ENCODE data around the gene ELF1. TPM values are rescaled to one million over a fixed set of nuclear protein-coding genes. Genes with fewer than 3 reads are reported as not detected.
"Not testable (repeated sequence)": the region's sequence is repeated elsewhere in the genome, so short reads cannot be mapped to it uniquely, and the experiment has no call there.

The ELF1 gene
- total and polyA plus RNA-seq, 2 of the 4 experiments (the other 2 are of a cell fraction) = 25.4 to 27.6 TPM

DNA sequence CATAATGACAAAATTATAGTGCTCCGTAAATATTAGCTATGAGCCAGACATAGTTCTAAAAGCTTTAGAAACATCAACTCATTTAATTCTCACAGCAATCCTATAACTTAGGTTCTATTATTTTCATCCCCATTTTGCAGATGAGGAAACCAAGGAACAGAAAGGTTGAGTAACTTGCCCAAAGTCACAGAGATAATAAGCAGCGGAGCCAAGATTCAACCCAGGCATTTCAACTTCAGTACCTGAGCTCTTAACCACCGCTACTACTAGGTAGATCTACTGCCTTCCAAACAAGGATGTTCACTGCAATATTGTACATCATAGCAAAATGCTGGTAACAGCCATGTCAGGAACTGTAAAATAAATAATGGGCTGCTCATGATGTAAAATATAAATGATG lies 39.9 kb downstream of the ELF1 start:
- H3K27ac ChIP-seq (ENCODE audit: insufficient read depth, low read length) = no peak overlapping the region
- H3K4me2 ChIP-seq (ENCODE audit: low read depth, low read length) = no peak overlapping the region
- H4K20me1 ChIP-seq (ENCODE audit: insufficient read depth, low read length) = peaks cover 16% of the 10 kb centered on the region
- no peak overlapping the region for H3K14ac ChIP-seq (replicated peaks; ENCODE audit: low read depth, low read length)
- intact Hi-C loops (cut with micrococcal nuclease) (no loop called here), in situ Hi-C loops (cut with MboI; ENCODE audit: low sequenced_read_pairs) (no loop called here), dilution Hi-C loops (cut with HindIII; ENCODE audit: low sequenced_read_pairs, unreplicated experiment) (no loop called here)
- no peaks in the 10 kb centered on the region for H3K9me3 ChIP-seq (ENCODE audit: control insufficient read depth, insufficient read depth, low read length)
- DNase-seq = no peak
- H4K91ac ChIP-seq (ENCODE audit: insufficient read depth, low read depth, low read length) = no peak overlapping the region
- H3K9me1 ChIP-seq (ENCODE audit: insufficient read depth, low read length) = peaks cover 2% of the 10 kb centered on the region
- H4K8ac ChIP-seq (ENCODE audit: low read depth in 2 of 2, low read length in 2 of 2) = no peak overlapping the region
- H3K36me3 ChIP-seq (ENCODE audit: control insufficient read depth, insufficient read depth, low read length) = peaks cover 5% of the 10 kb centered on the region; the same call in 1 of the 2 replicates
- no peak overlapping the region for H3K4me3 ChIP-seq (ENCODE audit: insufficient read depth, low read depth, low read length)
- H2AK9ac ChIP-seq (replicated peaks; ENCODE audit: low read depth, low read length, poor library complexity) = no peak overlapping the region
- TF ChIP-seq POLR2A (IDR thresholded peaks at IDR 0.05; ENCODE audit: low read depth, low read length) (no peak), CEBPB (IDR thresholded peaks at IDR 0.05; ENCODE audit: low read depth, low read length) (no peak)
- ChIA-PET POLR2A (ENCODE audit: unreplicated experiment) (no interaction called here), CTCF (interaction anchor here (1.0 kb wide), 1 partner anchor 11 kb away, joined by 3 read pairs; no protein-coding TSS in a partner anchor)
- H4K5ac ChIP-seq (ENCODE audit: low read depth, low read length) = no peak overlapping the region
- H3K23ac ChIP-seq (ENCODE audit: low read depth, low read length) = no peak overlapping the region
- H3K56ac ChIP-seq (ENCODE audit: extremely low read depth, insufficient read depth, low read length) = no peak overlapping the region
- no peak for ATAC-seq (ENCODE audit: low read depth)
- H3K4ac ChIP-seq (ENCODE audit: low read depth, low read length) = no peak overlapping the region
- no peak overlapping the region for H3K9ac ChIP-seq (ENCODE audit: low read depth, low read length)
- 100% methylated on average over 1 of the region's 3 CpGs; no CpG with 5 or more reads in 1 of the 2 experiments for WGBS, 2 experiments (ENCODE audit: extremely low coverage in 2 of 2, insufficient read length in 1 of 2)
- BruUV-seq (replicated peaks) = no TSS peak
- no peak overlapping the region for H2AK5ac ChIP-seq (ENCODE audit: low read depth, low read length)
- H2BK5ac ChIP-seq (ENCODE audit: low read depth, low read length, poor library complexity, severe bottlenecking) = no peak overlapping the region
- no peak overlapping the region for H3K18ac ChIP-seq (ENCODE audit: low read depth, low read length)
- H2BK20ac ChIP-seq (ENCODE audit: low read depth, low read length) = no peak overlapping the region
- H2BK120ac ChIP-seq (ENCODE audit: low read depth, low read length) = no peak overlapping the region
- H2BK15ac ChIP-seq (ENCODE audit: low read depth, low read length) = no peak overlapping the region
- no peaks in the 10 kb centered on the region for H3K27me3 ChIP-seq (ENCODE audit: control insufficient read depth, insufficient read depth, low read length)
- no peak overlapping the region for H2AFZ ChIP-seq (replicated peaks; ENCODE audit: low read length, poor library complexity)
- H3K79me1 ChIP-seq (ENCODE audit: low read depth in 1 of 2, low read length in 2 of 2) = peaks cover 21 to 59% of the 10 kb centered on the region in 2 experiments
- peaks cover 2% of the 10 kb centered on the region; the same call in 1 of the 2 replicates for H3K4me1 ChIP-seq (ENCODE audit: control insufficient read depth, insufficient read depth, low read length)

DNA sequence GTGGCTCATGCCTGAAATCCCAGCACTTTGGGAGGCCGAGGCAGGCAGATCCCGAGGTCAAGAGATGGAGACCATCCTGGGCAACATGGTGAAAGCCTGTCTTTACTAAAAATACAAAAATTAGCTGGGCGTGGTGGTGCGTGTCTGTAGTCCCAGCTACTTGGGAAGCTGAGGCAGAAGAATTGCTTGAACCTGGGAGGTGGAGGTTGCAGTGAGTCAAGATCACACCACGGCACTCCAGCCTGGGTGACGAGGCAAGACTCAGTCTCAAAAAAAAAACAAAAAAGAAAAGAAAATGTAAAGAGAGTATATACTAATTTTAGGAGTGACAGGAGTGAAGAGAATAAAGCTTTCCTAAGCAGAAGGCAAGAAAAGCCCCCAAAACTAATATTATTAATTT lies 41.0 kb downstream of the ELF1 start:
- BruUV-seq (replicated peaks); POLR2A ChIA-PET (ENCODE audit: unreplicated experiment); in situ Hi-C loops (cut with MboI; ENCODE audit: low sequenced_read_pairs); H2BK5ac ChIP-seq (ENCODE audit: low read depth, low read length, poor library complexity, severe bottlenecking); H3K14ac ChIP-seq (replicated peaks; ENCODE audit: low read depth, low read length); H3K27me3 ChIP-seq (ENCODE audit: control insufficient read depth, insufficient read depth, low read length); H3K9me3 ChIP-seq (ENCODE audit: control insufficient read depth, insufficient read depth, low read length); H4K5ac ChIP-seq (ENCODE audit: low read depth, low read length); H3K27ac ChIP-seq (ENCODE audit: insufficient read depth, low read length); H4K8ac ChIP-seq (ENCODE audit: low read depth in 2 of 2, low read length in 2 of 2); H2AK9ac ChIP-seq (replicated peaks; ENCODE audit: low read depth, low read length, poor library complexity); ATAC-seq (ENCODE audit: low read depth); DNase-seq; H3K9me1 ChIP-seq (ENCODE audit: insufficient read depth, low read length); dilution Hi-C loops (cut with HindIII; ENCODE audit: low sequenced_read_pairs, unreplicated experiment); H2AK5ac ChIP-seq (ENCODE audit: low read depth, low read length); H3K18ac ChIP-seq (ENCODE audit: low read depth, low read length); H3K4me3 ChIP-seq (ENCODE audit: insufficient read depth, low read depth, low read length); H3K4me1 ChIP-seq (ENCODE audit: control insufficient read depth, insufficient read depth, low read length); H3K4ac ChIP-seq (ENCODE audit: low read depth, low read length); H4K91ac ChIP-seq (ENCODE audit: insufficient read depth, low read depth, low read length); H3K36me3 ChIP-seq (ENCODE audit: control insufficient read depth, insufficient read depth, low read length); H2AFZ ChIP-seq (replicated peaks; ENCODE audit: low read length, poor library complexity); H3K23ac ChIP-seq (ENCODE audit: low read depth, low read length); H3K56ac ChIP-seq (ENCODE audit: extremely low read depth, insufficient read depth, low read length); intact Hi-C loops (cut with micrococcal nuclease); H2BK120ac ChIP-seq (ENCODE audit: low read depth, low read length); H3K9ac ChIP-seq (ENCODE audit: low read depth, low read length); H3K4me2 ChIP-seq (ENCODE audit: low read depth, low read length); H2BK20ac ChIP-seq (ENCODE audit: low read depth, low read length); H2BK15ac ChIP-seq (ENCODE audit: low read depth, low read length): not testable (repeated sequence)
- 100% methylated on average over 1 of the region's 6 CpGs; no CpG with 5 or more reads in 1 of the 2 experiments for WGBS, 2 experiments (ENCODE audit: extremely low coverage in 2 of 2, insufficient read length in 1 of 2)
- H4K20me1 ChIP-seq (ENCODE audit: insufficient read depth, low read length) = peaks cover 13% of the 10 kb centered on the region
- CTCF ChIA-PET = interaction anchor here (1.0 kb wide), 1 partner anchor 12 kb away, joined by 3 read pairs; no protein-coding TSS in a partner anchor
- peaks cover 13 to 53% of the 10 kb centered on the region in 2 experiments; a peak in 3 of 4 replicates for H3K79me1 ChIP-seq (ENCODE audit: low read depth in 1 of 2, low read length in 2 of 2)
